HepG2 (cell line): ENCODE measurements around the gene CLASP1. TPM values are rescaled to one million over a fixed set of nuclear protein-coding genes. Genes with fewer than 3 reads are reported as not detected.

Experiments
- ATAC-seq: fragments of 200-7000 bp; cut with Tn5 transposase; 3 replicates; pipeline ENCODE4 v1.9.1; 2020; ENCODE audit warnings: mild to moderate bottlenecking, moderate library complexity
- BruUV-seq: library from RNA; stranded (reverse); fragments of 400-500 nt; replicated peaks from 2 replicates; lab custom pipeline; 2021; lab: Mats Ljungman, UMichigan
- CTCF ChIA-PET: fragments of 300-600 bp; formaldehyde crosslinking; extraction: SDS; loops from one replicate; lab custom pipeline; 2021; ENCODE audit warnings: low total read pairs, inconsistent platforms, low intra/inter-chr PET ratio; lab: Yijun Ruan, JAX
- POLR2A ChIA-PET: fragments of 350-600 bp; sonication (Branson Sonifier 250); formaldehyde crosslinking; loops from one replicate; lab custom pipeline; 2020; ENCODE audit warnings: antibody characterized with exemption, inconsistent platforms; lab: Yijun Ruan, JAX
- DNase-seq: peaks from one replicate; pipeline ENCODE4 v3.0.0-alpha.2; 2015; ENCODE audit warnings: low spot score
- FAIRE-seq: peaks from 3 replicates; lab custom pipeline; 2011; peaks lifted over from hg19 to GRCh38; lab: Jason Lieb, UNC
- H2AFZ ChIP-seq: one replicate; pipeline ENCODE4 v1.6.1; 2011; ENCODE audit warnings: low read length, inconsistent platforms
- H3K27ac ChIP-seq: fragments of 300-600 bp; 3 replicates; pipeline ENCODE4 v1.8.0; 2011; ENCODE audit warnings: mixed run types, mild to moderate bottlenecking, mixed read lengths, low read length, inconsistent platforms; ENCODE audit not compliant: insufficient read depth; ENCODE audit errors: extremely low read length
- H3K27me3 ChIP-seq, 2 experiments: fragments of 200-600 bp in 1 of 2; 2 replicates in 1 of 2; 3 replicates in 1 of 2; pipeline versions ENCODE4 v1.6.0 to v1.8.0; 2011; ENCODE audit warnings: low read length in 2 of 2, mild to moderate bottlenecking in 2 of 2, moderate library complexity in 2 of 2, inconsistent platforms in 1 of 2; ENCODE audit not compliant: insufficient read depth in 2 of 2, control insufficient read depth in 1 of 2
- H3K36me3 ChIP-seq, 2 experiments: fragments of 200-600 bp in 1 of 2; replicated peaks in 1 of 2; 2 replicates in 1 of 2; 3 replicates in 1 of 2; pipeline versions ENCODE4 v1.5.1 to v1.8.0; 2011; ENCODE audit warnings: low read length in 2 of 2, inconsistent platforms in 1 of 2; ENCODE audit not compliant: insufficient read depth in 2 of 2, control insufficient read depth in 1 of 2
- H3K4me1 ChIP-seq: 2 replicates; pipeline ENCODE4 v1.5.1; 2012; ENCODE audit warnings: low read length, inconsistent platforms; ENCODE audit not compliant: insufficient read depth
- H3K4me2 ChIP-seq: 2 replicates; pipeline ENCODE4 v1.6.0; 2011; ENCODE audit warnings: low read depth, low read length, inconsistent platforms
- H3K4me3 ChIP-seq, 3 experiments: fragments of 200-600 bp in 1 of 3; sonication (generic), shearing (Covaris generic) in 1 of 3; replicated peaks in 1 of 3; 2 replicates each; pipeline ENCODE4 v1.5.1; 2011 to 2016; ENCODE audit warnings: low read length in 3 of 3, inconsistent platforms in 2 of 3, low read depth in 2 of 3, mild to moderate bottlenecking in 2 of 3, control low read depth in 1 of 3, mixed read lengths in 1 of 3; ENCODE audit not compliant: insufficient read depth in 1 of 3
- H3K79me2 ChIP-seq: one replicate; pipeline ENCODE4 v1.6.1; 2011; ENCODE audit warnings: low read length, inconsistent platforms; ENCODE audit not compliant: insufficient read depth
- H3K9ac ChIP-seq: 2 replicates; pipeline ENCODE4 v1.6.0; 2011; ENCODE audit warnings: mild to moderate bottlenecking, low read depth, low read length, inconsistent platforms; ENCODE audit not compliant: insufficient read depth
- H3K9me3 ChIP-seq: 2 replicates; pipeline ENCODE4 v1.5.1; 2012; ENCODE audit warnings: mild to moderate bottlenecking, low read length
- H4K20me1 ChIP-seq: 2 replicates; pipeline ENCODE4 v1.6.0; 2011; ENCODE audit warnings: inconsistent platforms, mild to moderate bottlenecking, low read length, moderate library complexity; ENCODE audit not compliant: insufficient read depth
- E2F1 ChIP-seq: sonication (generic); formaldehyde crosslinking; IDR thresholded peaks from 2 replicates; pipeline ENCODE4 v1.5.0; 2020; ENCODE audit warnings: missing genetic modification reagents
- FOXJ3 ChIP-seq: sonication (generic); formaldehyde crosslinking; IDR thresholded peaks from 2 replicates; pipeline ENCODE4 v1.4.0; 2020; ENCODE audit warnings: missing genetic modification reagents, mild to moderate bottlenecking, borderline replicate concordance
- GATAD2A ChIP-seq: IDR thresholded peaks from 2 replicates; pipeline ENCODE4 v1.6.1; 2016
- HMGXB4 ChIP-seq, 2 experiments: sonication (generic) in 1 of 2; formaldehyde crosslinking in 1 of 2; IDR thresholded peaks; 2 replicates each; pipeline versions ENCODE4 v1.4.0 to v1.6.1; 2018 to 2020; ENCODE audit warnings: missing genetic modification reagents in 2 of 2, borderline replicate concordance in 1 of 2, low read depth in 1 of 2, mild to moderate bottlenecking in 1 of 2, missing biosample characterization in 1 of 2
- HOMEZ ChIP-seq: IDR thresholded peaks from 2 replicates; pipeline ENCODE4 v1.6.1; 2016; ENCODE audit warnings: low read depth
- NKX3-1 ChIP-seq: sonication (generic); formaldehyde crosslinking; IDR thresholded peaks from 2 replicates; pipeline ENCODE4 v1.5.0; 2020; ENCODE audit warnings: missing genetic modification reagents
- PTBP1 ChIP-seq: fragments of 200-400 bp; formaldehyde crosslinking; IDR thresholded peaks from 2 replicates; pipeline ENCODE4 v1.6.1; 2018; ENCODE audit warnings: low read length, low read depth; ENCODE audit not compliant: poor library complexity, severe bottlenecking
- SALL2 ChIP-seq: sonication (generic); formaldehyde crosslinking; IDR thresholded peaks from 2 replicates; pipeline ENCODE4 v1.8.1; 2023; ENCODE audit warnings: mild to moderate bottlenecking, missing genetic modification reagents, inconsistent platforms
- SIN3A ChIP-seq: IDR thresholded peaks from 2 replicates; pipeline ENCODE4 v1.6.1; 2011; ENCODE audit warnings: low read depth, mild to moderate bottlenecking, control low read depth, low read length, borderline replicate concordance
- SRF ChIP-seq: IDR thresholded peaks from 2 replicates; pipeline ENCODE4 v1.6.1; 2011; ENCODE audit warnings: mild to moderate bottlenecking, low read depth, low read length, moderate library complexity
- THAP11 ChIP-seq: IDR thresholded peaks from 2 replicates; pipeline ENCODE4 v1.6.1; 2016; ENCODE audit warnings: missing biosample characterization, missing genetic modification reagents
- XRCC5 ChIP-seq: fragments of 200-400 bp; formaldehyde crosslinking; optimal IDR thresholded peaks from 2 replicates; pipeline ENCODE3; 2017; ENCODE audit warnings: mild to moderate bottlenecking, low read length
- ZNF234 ChIP-seq: sonication (generic); formaldehyde crosslinking; conservative IDR thresholded peaks from 2 replicates; pipeline ENCODE4 v1.5.1; 2020; ENCODE audit warnings: mild to moderate bottlenecking, missing genetic modification reagents
- ZNF362 ChIP-seq: sonication (generic); formaldehyde crosslinking; IDR thresholded peaks from 2 replicates; pipeline ENCODE4 v1.4.0; 2020; ENCODE audit warnings: missing genetic modification reagents, mild to moderate bottlenecking, borderline replicate concordance
- ZNF530 ChIP-seq: sonication (generic); formaldehyde crosslinking; IDR thresholded peaks from 2 replicates; pipeline ENCODE4 v1.5.0; 2020; ENCODE audit warnings: low read depth, mild to moderate bottlenecking, missing genetic modification reagents
- WGBS: methylation state at CpG from one replicate; pipeline ENCODE4 v1.1.6; 2017; ENCODE audit warnings: low lambda C conversion rate; 5-methylcytosine and 5-hydroxymethylcytosine counted together
- in situ Hi-C: cut with HindIII; loops from 2 replicates; pipeline ENCODE4 v1.10.0; 2017; ENCODE audit warnings: low pct_unique_long_range_greater_than_20kb; ENCODE audit not compliant: extremely low pct_ligation_motif_present
- intact Hi-C: fragments of 100-400 bp; cut with micrococcal nuclease; formaldehyde crosslinking; loops from one replicate; pipeline ENCODE4 v1.10.0; 2022; ENCODE audit not compliant: unreplicated experiment
- polyA plus RNA-seq, 8 experiments: library from polyadenylated mRNA; depleted of rRNA in 3 of 8; stranded (reverse) in 7 of 8; unstranded in 1 of 8; fragments of >200 nt; fragmentation: Illumina TruSeq in 4 of 8; extraction: Trizol in 4 of 8; gene quantifications; 2 replicates each; pipeline versions ENCODE4 v1.2.1 to v1.2.3, GENCODE V29; 2011 to 2016; ENCODE audit warnings: low read depth in 4 of 8, missing spikeins in 1 of 8, mixed read lengths in 1 of 8; ENCODE audit not compliant: insufficient read depth in 1 of 8
- total RNA-seq, 5 experiments: library from RNA; depleted of rRNA; stranded (reverse); fragments of >200 nt; fragmentation: Illumina TruSeq; extraction: Trizol; gene quantifications; 2 replicates each; pipeline ENCODE4 v1.2.3, GENCODE V29; 2016; ENCODE audit warnings: low read depth in 1 of 5

The CLASP1 gene
- total and polyA plus RNA-seq, 2 of the 13 experiments (the other 11 are each of a cell fraction or from before 2014, with no cell fraction given): 11.7 to 47.9 TPM

- ChIA-PET POLR2A (interaction anchor here (0.7 to 3.0 kb wide), 5 partner anchors 54 to 140 kb away, joined by 3 to 13 read pairs (median 5); partner anchors contain the start of genes CLASP1, NIFK and RNU4ATAC), CTCF (interaction anchor here (0.8 to 1.8 kb wide), 3 partner anchors 66 to 122 kb away, joined by 3 to 17 read pairs (median 3); partner anchors contain the start of gene RNU4ATAC)
- ATAC-seq: peak; percentile 46
- 71% methylated on average over 11 of the region's 11 CpGs for WGBS
- peaks cover 6 to 9% of the 10 kb centered on the region in 2 experiments; a peak in 4 of 5 replicates for H3K36me3 ChIP-seq
- H3K79me2 ChIP-seq: peaks cover 61% of the 10 kb centered on the region
- H3K9me3 ChIP-seq: no peaks in the 10 kb centered on the region
- no peak overlapping the region for H3K4me3 ChIP-seq
- peak; percentile 67 for DNase-seq
- no peaks in the 10 kb centered on the region for H3K27me3 ChIP-seq
- in situ Hi-C loops: loop anchor here (10.0 kb wide), 1 partner anchor 118 kb away; no protein-coding TSS in a partner anchor
- H3K4me1 ChIP-seq: peaks cover 44% of the 10 kb centered on the region
- H3K4me2 ChIP-seq: peak overlapping the region; percentile 53
- H4K20me1 ChIP-seq: peaks cover 20% of the 10 kb centered on the region; the same call in 1 of the 2 replicates
- no peak overlapping the region; the same call in 1 of the 2 replicates for H3K9ac ChIP-seq
- H3K27ac ChIP-seq: peak overlapping the region; percentile 32
- intact Hi-C loops: loop anchor here (1.0 to 2.0 kb wide), 4 partner anchors 28 to 122 kb away; partner anchors contain the start of gene RNU4ATAC
- no peak overlapping the region for H2AFZ ChIP-seq
- no TSS peak for BruUV-seq
- FAIRE-seq: peak; percentile 71
- peak; percentile 57; the same call in 1 of the 2 replicates for TF ChIP-seq HOMEZ (CRISPR knock-in tag)
- peak; percentile 29 to 39; a peak in 2 of 4 replicates for TF ChIP-seq HMGXB4 (CRISPR knock-in tag; IDR thresholded peaks at IDR 0.05; ENCODE audit: borderline replicate concordance in 1 of 2, low read depth in 1 of 2)
- TF ChIP-seq NKX3-1 (CRISPR knock-in tag): peak; percentile 40; the same call in 1 of the 2 replicates
- TF ChIP-seq XRCC5: peak; percentile 15
- no peak for TF ChIP-seq ZNF234 (CRISPR knock-in tag)
- 0 out of 2 replicates have a peak, but pooled peaks have one; percentile 15 for TF ChIP-seq FOXJ3 (CRISPR knock-in tag)
- TF ChIP-seq SIN3A: no peak
- peak; percentile 38; the same call in 1 of the 2 replicates for TF ChIP-seq ZNF362 (CRISPR knock-in tag)
- peak; percentile 33; the same call in 1 of the 2 replicates for TF ChIP-seq GATAD2A
- TF ChIP-seq SALL2 (CRISPR knock-in tag): no peak
- TF ChIP-seq ZNF530 (CRISPR knock-in tag): no peak
- TF ChIP-seq PTBP1: no peak
- 0 out of 2 replicates have a peak, but pooled peaks have one; percentile 25 for TF ChIP-seq E2F1 (CRISPR knock-in tag)
- peak; percentile 89 for TF ChIP-seq SRF
- peak; percentile 33; the same call in 1 of the 2 replicates for TF ChIP-seq THAP11 (CRISPR knock-in tag)
Observed at GRCh38 chr2:121596221-121597080, 52.8 kb downstream of the CLASP1 start.
